Psoas muscle (tissue), 8 donors: ENCODE results near the gene VKORC1L1. TPM values are rescaled to one million over a fixed set of nuclear protein-coding genes. Genes with fewer than 3 reads are reported as not detected.
"Not testable (repeated sequence)": the region's sequence is repeated elsewhere in the genome, so short reads cannot be mapped to it uniquely, and the experiment has no call there.

Source experiments
- ATAC-seq, 4 donors: fragments of 200-7000 bp; cut with Tn5 transposase; one replicate each; pipeline ENCODE4 v1.9.1; 2020; ENCODE audit warnings: moderate library complexity in 3 of 4, mild to moderate bottlenecking in 2 of 4
- DNase-seq, 2 donors: peaks; one replicate each; pipeline ENCODE4 v3.0.0-alpha.2; 2020
- H3K27ac ChIP-seq: fragments of 200-600 bp; one replicate; pipeline ENCODE4 v1.8.0; 2022
- H3K27me3 ChIP-seq, 3 donors: fragments of 200-600 bp in 1 of 3; one replicate each; pipeline versions ENCODE4 v1.6.1 to v1.8.0; 2013 to 2022; ENCODE audit warnings: low read length in 2 of 3, mild to moderate bottlenecking in 2 of 3, moderate library complexity in 1 of 3; ENCODE audit not compliant: insufficient read depth in 3 of 3
- H3K36me3 ChIP-seq, 2 donors: fragments of 200-600 bp in 1 of 2; one replicate each; pipeline versions ENCODE4 v1.6.1 to v1.8.0; 2013 to 2022; ENCODE audit warnings: low read depth in 1 of 2, mild to moderate bottlenecking in 1 of 2, moderate library complexity in 1 of 2; ENCODE audit not compliant: insufficient read depth in 1 of 2
- H3K4me1 ChIP-seq: fragments of 200-600 bp; one replicate; pipeline ENCODE4 v1.8.0; 2022
- H3K4me3 ChIP-seq: fragments of 200-600 bp; one replicate; pipeline ENCODE4 v1.8.0; 2022; ENCODE audit warnings: mild to moderate bottlenecking
- H3K9me3 ChIP-seq: fragments of 200-600 bp; one replicate; pipeline ENCODE4 v1.8.0; 2022
- WGBS, 3 donors: extraction: QIAGEN DNeasy Blood & Tissue Kit; methylation state at CpG; one replicate each; pipeline versions ENCODE4 v1.1.6 to v1.1.7; 2013; 5-methylcytosine and 5-hydroxymethylcytosine counted together
- intact Hi-C, 2 donors: fragments of 100-400 bp; cut with DNase I; formaldehyde crosslinking; loops; one replicate each; pipeline versions ENCODE4 v1.11.0 to v1.14.2; 2022
- polyA plus RNA-seq, 3 donors: library from polyadenylated mRNA; stranded (reverse); fragments of 200-250 nt; gene quantifications; one replicate each; pipeline ENCODE4 v1.2.3, GENCODE V29; 2013
- total RNA-seq, 4 donors: library from RNA; stranded (reverse); fragmentation: NEBNext Ultra II Directional in 2 of 4; extraction: Animal tissue kit (Norgen Biotek cat#: 25700) in 2 of 4; gene quantifications; one replicate each; pipeline versions ENCODE4 v1.2.1 to v1.2.4, GENCODE V29; 2021 to 2023
- TF ChIP-seq, protein P1 (sequence below): fragments of 200-600 bp; IDR thresholded peaks from one replicate; pipeline ENCODE4 v1.8.0; 2022; ENCODE audit warnings: antibody characterized with exemption
- donor health status: healthy with polysubstance abuse.
- donor health status: DM: no; HTN: no; CAD: no; lungs with moderate emphysema.
- donor health status: Bipolar disorder and iron deficiency.
- donor health status: healthy.
- donor health status: DM: yes; HTN: yes; CAD: no.
- donor health status: DM: no; HTN: no; CAD: no.
- donor health status: DM: no; HTN: no; CAD: no.
- donor health status: DM: yes; HTN: yes; CAD: no.

Gene VKORC1L1
- total and polyA plus RNA-seq, 7 donors = 9.9 to 24.4 (median 19.4) TPM

DNA sequence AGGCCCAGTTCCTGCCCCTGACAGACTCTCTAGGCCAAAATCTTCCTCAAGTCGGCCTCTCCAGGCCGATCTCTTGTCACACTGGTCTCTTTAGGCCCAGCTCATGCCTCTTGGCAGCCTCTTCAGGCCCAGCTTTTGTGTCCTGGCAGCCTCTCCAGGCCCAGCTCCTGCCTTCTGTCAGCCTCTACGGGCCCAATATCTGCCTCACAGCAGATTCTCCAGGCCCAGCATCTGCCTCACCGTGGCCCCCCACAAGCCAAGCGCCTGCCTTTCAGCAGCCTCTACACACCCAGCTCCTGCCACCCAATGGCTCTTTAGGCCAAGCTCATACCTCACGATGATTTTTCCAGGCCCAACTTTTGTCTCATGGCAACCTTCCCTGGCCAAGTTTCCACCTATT, 33.0 kb upstream of the VKORC1L1 start:
- TF ChIP-seq, protein P1, sequence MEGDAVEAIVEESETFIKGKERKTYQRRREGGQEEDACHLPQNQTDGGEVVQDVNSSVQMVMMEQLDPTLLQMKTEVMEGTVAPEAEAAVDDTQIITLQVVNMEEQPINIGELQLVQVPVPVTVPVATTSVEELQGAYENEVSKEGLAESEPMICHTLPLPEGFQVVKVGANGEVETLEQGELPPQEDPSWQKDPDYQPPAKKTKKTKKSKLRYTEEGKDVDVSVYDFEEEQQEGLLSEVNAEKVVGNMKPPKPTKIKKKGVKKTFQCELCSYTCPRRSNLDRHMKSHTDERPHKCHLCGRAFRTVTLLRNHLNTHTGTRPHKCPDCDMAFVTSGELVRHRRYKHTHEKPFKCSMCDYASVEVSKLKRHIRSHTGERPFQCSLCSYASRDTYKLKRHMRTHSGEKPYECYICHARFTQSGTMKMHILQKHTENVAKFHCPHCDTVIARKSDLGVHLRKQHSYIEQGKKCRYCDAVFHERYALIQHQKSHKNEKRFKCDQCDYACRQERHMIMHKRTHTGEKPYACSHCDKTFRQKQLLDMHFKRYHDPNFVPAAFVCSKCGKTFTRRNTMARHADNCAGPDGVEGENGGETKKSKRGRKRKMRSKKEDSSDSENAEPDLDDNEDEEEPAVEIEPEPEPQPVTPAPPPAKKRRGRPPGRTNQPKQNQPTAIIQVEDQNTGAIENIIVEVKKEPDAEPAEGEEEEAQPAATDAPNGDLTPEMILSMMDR = no peak
- 83 to 88% (median 83%) methylated on average over 6 of the region's 6 CpGs for WGBS, 3 donors
- no peaks in the 10 kb centered on the region for H3K4me1 ChIP-seq
- H3K9me3 ChIP-seq = no peaks in the 10 kb centered on the region
- H3K27ac ChIP-seq = no peak overlapping the region
- no peak overlapping the region for H3K4me3 ChIP-seq
- no peak for DNase-seq
- H3K27me3 ChIP-seq = no peaks in the 10 kb centered on the region
- intact Hi-C loops = no loop called here
- no peak for ATAC-seq
- H3K36me3 ChIP-seq = no peaks in the 10 kb centered on the region

DNA sequence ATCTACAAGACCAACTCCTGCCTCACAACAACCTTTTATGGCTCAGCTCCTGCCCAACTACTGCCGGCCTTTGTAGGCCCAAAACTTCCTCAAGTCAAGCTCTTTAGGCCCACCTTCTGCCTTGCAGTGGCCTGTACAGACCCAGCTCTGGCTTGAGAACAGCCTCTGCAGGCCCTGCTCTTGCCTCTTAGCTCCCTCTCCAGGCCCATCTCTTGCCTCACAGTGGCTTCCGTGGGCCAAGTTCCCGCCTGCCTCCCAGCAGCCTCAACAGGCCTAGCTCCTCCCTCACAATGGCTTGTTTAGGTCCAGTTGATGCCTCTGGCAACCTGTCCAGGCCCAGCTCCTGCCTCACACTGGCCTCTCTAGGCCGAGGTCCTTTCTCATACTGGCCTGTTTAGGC, 32.4 kb upstream of the VKORC1L1 start:
- no peak overlapping the region for H3K27ac ChIP-seq
- 87 to 97% (median 92%) methylated on average over 4 of the region's 4 CpGs for WGBS, 3 donors
- H3K36me3 ChIP-seq = no peaks in the 10 kb centered on the region
- TF ChIP-seq, protein P1 = no peak
- no peaks in the 10 kb centered on the region for H3K27me3 ChIP-seq
- intact Hi-C loops = no loop called here
- no peaks in the 10 kb centered on the region for H3K9me3 ChIP-seq
- H3K4me1 ChIP-seq = no peaks in the 10 kb centered on the region
- no peak for ATAC-seq
- no peak for DNase-seq
- H3K4me3 ChIP-seq = no peak overlapping the region

DNA sequence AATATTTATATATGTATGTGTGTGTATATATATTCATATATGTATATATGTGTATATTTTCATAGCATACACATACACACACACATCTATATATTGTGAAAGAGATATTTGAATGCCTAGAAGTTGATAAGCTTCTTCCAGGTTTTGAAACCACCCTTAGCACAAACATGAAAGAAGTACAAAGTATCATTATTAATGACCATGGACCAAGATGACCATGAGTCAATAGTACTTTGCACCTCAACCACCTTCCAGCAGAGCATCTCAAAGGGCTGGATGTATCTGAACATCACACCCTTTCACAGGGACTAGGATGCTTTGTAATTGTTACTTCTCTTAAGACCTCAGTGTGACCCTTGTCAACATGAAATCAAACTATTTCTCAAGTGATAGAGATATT, 29.3 kb upstream of the VKORC1L1 start:
- H3K4me3 ChIP-seq, H3K9me3 ChIP-seq, H3K27me3 ChIP-seq, H3K36me3 ChIP-seq, DNase-seq, H3K27ac ChIP-seq, ATAC-seq, intact Hi-C loops, H3K4me1 ChIP-seq: not testable (repeated sequence)

DNA sequence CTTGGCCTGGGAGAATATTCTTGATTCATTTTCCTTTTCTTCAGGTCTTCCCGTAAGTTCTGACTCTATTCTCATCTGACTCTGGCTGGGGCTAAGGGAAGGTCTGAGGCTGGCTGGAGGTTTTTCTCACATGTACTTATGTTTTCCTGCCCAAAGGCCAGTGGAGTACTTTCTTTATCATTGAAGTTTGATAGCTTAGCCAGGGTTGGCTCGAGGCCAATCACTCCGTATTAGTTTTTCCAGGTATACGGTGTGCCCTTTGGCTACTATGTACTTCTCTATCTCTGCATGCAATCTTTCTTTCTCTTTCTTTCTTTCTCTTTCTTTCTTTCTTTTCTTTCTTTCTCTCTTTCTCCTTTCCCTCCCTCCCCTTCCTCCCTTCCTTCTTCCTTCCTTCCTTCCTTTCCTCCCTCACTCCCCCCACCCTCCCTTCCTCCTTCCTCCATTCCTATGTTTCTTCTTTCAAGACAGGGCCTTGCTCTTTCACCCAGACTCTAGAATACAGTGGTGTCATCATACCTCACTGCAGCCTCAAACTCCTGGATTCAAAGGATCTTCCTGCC, 26.8 kb upstream of the VKORC1L1 start:
- TF ChIP-seq, protein P1 = no peak
- H3K4me3 ChIP-seq = no peak overlapping the region
- no peak for ATAC-seq

DNA sequence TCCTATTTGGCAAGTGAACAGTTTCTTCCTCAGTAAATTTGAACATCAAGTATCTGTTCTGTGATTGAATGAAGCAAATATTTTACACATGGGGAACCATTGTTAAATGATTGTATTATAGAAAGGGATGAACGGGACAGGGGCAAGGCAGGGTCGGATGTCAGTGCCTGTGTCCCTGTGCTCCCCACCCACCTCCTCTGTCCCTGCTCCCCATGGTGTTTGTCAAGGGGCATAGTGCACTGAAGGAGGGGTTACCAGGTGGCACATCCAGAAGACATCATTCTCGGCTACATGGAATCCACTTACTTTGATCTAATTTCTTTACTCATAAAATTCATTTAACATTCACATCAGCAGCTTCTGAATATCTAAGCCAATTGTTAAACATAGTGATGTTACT, 19.4 kb upstream of the VKORC1L1 start:
- H3K27ac ChIP-seq, H3K27me3 ChIP-seq, H3K9me3 ChIP-seq, ATAC-seq, DNase-seq, H3K4me1 ChIP-seq, H3K4me3 ChIP-seq, intact Hi-C loops, H3K36me3 ChIP-seq: not testable (repeated sequence)
- 53 to 67% (median 55%) methylated on average over 3 of the region's 3 CpGs for WGBS, 3 donors

More for the DNA sequence above, 26.8 kb upstream of the VKORC1L1 start:
- Histone ChIP-seq H3K27me3 (no peaks in the 10 kb centered on the region), H3K27ac (no peak overlapping the region), H3K36me3 (no peaks in the 10 kb centered on the region), H3K9me3 (no peaks in the 10 kb centered on the region), H3K4me1 (no peaks in the 10 kb centered on the region)
- no peak for DNase-seq
- intact Hi-C loops = no loop called here
- 42 to 67% (median 60%) methylated on average over 4 of the region's 4 CpGs for WGBS, 3 donors

DNA sequence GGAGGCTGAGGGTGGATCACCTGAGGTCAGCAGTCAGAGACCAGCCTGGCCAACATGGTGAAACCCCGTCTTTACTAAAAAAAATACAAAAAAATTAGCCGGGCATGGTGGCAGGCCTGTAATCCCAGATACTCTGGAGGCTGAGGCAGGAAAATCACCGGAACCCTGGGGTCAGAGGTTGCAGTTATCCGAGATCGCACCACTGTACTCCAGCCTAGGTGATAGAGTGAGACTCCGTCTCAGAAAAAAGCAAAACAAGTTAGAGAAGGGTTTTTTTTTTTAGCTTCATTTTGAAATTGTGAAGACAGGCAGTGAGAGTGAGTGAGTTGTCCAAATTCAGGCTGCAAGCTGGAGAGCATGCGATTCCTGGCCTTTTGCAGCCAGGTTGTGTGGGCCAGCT, 19.0 kb upstream of the VKORC1L1 start:
- ATAC-seq, H3K4me3 ChIP-seq, H3K27ac ChIP-seq, H3K27me3 ChIP-seq, DNase-seq, H3K4me1 ChIP-seq, H3K36me3 ChIP-seq, H3K9me3 ChIP-seq, intact Hi-C loops: not testable (repeated sequence)
- 56 to 67% (median 58%) methylated on average over 7 of the region's 7 CpGs for WGBS, 3 donors

DNA sequence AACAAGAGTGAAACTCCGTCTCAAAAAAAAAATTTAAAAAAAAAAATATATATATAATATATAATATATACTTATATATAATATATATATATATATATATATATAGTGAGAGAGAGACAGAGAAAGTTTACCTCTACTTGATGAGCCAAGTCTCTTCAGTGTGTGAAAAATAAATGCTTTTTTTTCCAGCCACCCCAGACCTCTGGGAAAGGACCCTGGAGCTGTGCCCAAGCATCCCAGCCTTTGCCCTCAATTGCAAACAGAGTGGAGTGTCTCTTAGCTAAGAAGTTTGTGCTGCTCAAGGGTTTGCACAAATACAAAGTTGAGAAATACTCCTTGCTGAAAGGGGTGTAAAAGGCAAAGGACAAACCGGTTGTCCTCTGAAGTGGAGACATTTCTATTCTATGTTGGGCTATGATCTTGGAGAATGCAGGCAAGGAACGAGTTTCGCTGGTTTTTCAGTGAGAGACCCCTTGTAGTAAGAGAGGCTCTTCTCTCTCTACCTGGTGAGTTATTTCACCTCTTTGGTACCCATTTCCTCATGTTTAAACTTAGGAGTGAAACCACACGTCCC, 15.5 kb upstream of the VKORC1L1 start:
- DNase-seq = peak in 1 of 2 donors; percentile 53
- 71 to 72% (median 71%) methylated on average over 3 to 4 of the region's 5 CpGs for WGBS, 3 donors
- H3K9me3 ChIP-seq, H3K27ac ChIP-seq, H3K4me3 ChIP-seq, H3K36me3 ChIP-seq, intact Hi-C loops, H3K27me3 ChIP-seq, ATAC-seq, H3K4me1 ChIP-seq: not testable (repeated sequence)

DNA sequence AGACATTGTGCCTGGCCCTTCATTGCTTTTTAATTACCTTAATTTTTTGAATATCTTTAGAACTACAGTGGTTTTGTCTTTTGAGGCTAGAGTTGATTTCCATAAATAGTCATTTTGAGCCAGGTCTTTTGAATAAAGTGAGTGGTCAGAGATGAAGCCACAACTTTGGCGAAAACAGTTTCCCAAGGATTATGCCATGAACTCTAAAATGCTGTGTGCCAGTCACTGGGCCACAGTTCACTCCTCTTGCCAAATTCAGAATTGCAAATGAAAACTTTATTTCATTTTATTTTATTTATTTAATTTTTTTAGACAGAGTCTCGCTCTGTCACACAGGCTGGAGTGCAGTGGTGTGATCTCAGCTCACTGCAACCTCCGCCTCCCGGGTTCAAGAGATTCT, 14.2 kb upstream of the VKORC1L1 start:
- 94 to 97% (median 96%) methylated on average over 4 of the region's 4 CpGs for WGBS, 3 donors
- H3K27me3 ChIP-seq, ATAC-seq, H3K27ac ChIP-seq, DNase-seq, H3K36me3 ChIP-seq, H3K4me3 ChIP-seq, intact Hi-C loops, H3K9me3 ChIP-seq, H3K4me1 ChIP-seq: not testable (repeated sequence)

DNA sequence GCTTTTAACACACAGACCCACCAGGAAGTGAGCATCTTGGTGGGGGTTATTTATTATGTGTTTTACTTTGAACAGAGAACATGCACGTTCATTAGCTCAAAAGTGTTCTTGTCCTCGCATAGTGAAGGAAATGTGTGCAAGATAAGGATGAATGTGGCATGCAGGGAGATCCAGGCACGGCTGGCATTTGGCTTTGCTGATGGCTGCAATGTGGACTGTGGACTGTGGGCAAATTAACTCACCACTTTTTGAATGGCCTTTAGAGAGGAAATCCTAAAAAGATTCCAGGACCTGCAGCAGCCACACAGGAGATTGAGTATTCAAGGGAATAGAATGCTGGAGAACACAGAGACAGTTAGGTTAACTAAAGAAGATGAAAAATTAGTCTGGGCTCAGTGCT, 6.6 kb upstream of the VKORC1L1 start:
- DNase-seq, H3K9me3 ChIP-seq, H3K27ac ChIP-seq, H3K36me3 ChIP-seq, H3K4me3 ChIP-seq, H3K27me3 ChIP-seq, ATAC-seq, H3K4me1 ChIP-seq, intact Hi-C loops: not testable (repeated sequence)
- WGBS, 3 donors = 71 to 74% (median 72%) methylated on average over 3 of the region's 3 CpGs
